HUES48 (cell line): Measurements from ENCODE around the gene MAP4K4.
A peak's percentile ranks its signal among the peaks of the same experiment; 100 is the strongest.

Experiments
- H3K27ac ChIP-seq: one replicate; pipeline ENCODE4 v1.7.0; 2013; ENCODE audit warnings: low read depth, low read length, inconsistent platforms
- H3K27me3 ChIP-seq: 2 replicates; pipeline ENCODE4 v1.6.1; 2013; ENCODE audit warnings: mild to moderate bottlenecking, low read length; ENCODE audit not compliant: control insufficient read depth, insufficient read depth
- H3K36me3 ChIP-seq: 2 replicates; pipeline ENCODE4 v1.6.1; 2013; ENCODE audit warnings: low read length; ENCODE audit not compliant: control insufficient read depth, insufficient read depth
- H3K4me1 ChIP-seq: 2 replicates; pipeline ENCODE4 v1.6.1; 2013; ENCODE audit warnings: mild to moderate bottlenecking, low read length; ENCODE audit not compliant: control insufficient read depth, insufficient read depth
- H3K4me3 ChIP-seq: 2 replicates; pipeline ENCODE4 v1.5.1; 2013; ENCODE audit warnings: mild to moderate bottlenecking, low read depth, low read length
- H3K9ac ChIP-seq: 2 replicates; pipeline ENCODE4 v1.6.1; 2013; ENCODE audit warnings: mild to moderate bottlenecking, low read depth, low read length, moderate library complexity
- H3K9me3 ChIP-seq: 2 replicates; pipeline ENCODE4 v1.6.1; 2013; ENCODE audit warnings: low read length; ENCODE audit not compliant: control insufficient read depth, insufficient read depth

Gene MAP4K4

DNA sequence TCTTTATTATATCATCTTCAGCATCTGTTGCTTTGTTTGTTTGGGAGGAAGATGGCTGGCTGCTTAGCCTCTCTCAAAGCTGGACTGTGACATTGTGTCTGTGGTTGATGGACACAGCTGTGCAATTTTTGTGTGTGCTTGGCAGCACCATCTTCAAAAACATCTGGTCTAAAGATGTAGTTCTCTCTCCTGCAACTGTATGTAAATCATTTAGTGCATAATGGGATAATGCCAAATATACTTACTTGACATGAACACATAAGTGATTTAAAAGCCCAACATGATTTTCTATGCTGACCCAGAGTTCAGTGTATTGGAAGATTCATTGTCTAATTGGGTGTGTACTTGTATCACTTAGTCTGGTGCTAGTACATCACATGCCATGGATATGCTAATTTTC, 112.2 kb downstream of the MAP4K4 start:
- no peaks in the 10 kb centered on the region for H3K9me3 ChIP-seq
- H3K4me1 ChIP-seq: peaks cover 54% of the 10 kb centered on the region
- no peak overlapping the region for H3K9ac ChIP-seq
- H3K4me3 ChIP-seq: no peak overlapping the region
- H3K36me3 ChIP-seq: no peaks in the 10 kb centered on the region
- no peaks in the 10 kb centered on the region for H3K27me3 ChIP-seq
- H3K27ac ChIP-seq: no peak overlapping the region

- H3K36me3 ChIP-seq: no peaks in the 10 kb centered on the region
- H3K27me3 ChIP-seq: no peaks in the 10 kb centered on the region
- no peak overlapping the region for H3K27ac ChIP-seq
- H3K4me3 ChIP-seq: no peak overlapping the region
- no peaks in the 10 kb centered on the region for H3K9me3 ChIP-seq
- peaks cover 53% of the 10 kb centered on the region for H3K4me1 ChIP-seq
- H3K9ac ChIP-seq: no peak overlapping the region
Measured at GRCh38 chr2:101811226-101812015, 113.9 kb downstream of the MAP4K4 start.

GRCh38 chr2:101812226-101812625, 114.7 kb downstream of the MAP4K4 start:
- Histone ChIP-seq H3K9ac (no peak overlapping the region), H3K27ac (no peak overlapping the region), H3K4me1 (peaks cover 53% of the 10 kb centered on the region), H3K27me3 (no peaks in the 10 kb centered on the region), H3K4me3 (no peak overlapping the region), H3K36me3 (no peaks in the 10 kb centered on the region), H3K9me3 (no peaks in the 10 kb centered on the region)

GRCh38 chr2:101814752-101815151, 117.2 kb downstream of the MAP4K4 start:
- H3K27me3 ChIP-seq: no peaks in the 10 kb centered on the region
- peaks cover 51% of the 10 kb centered on the region for H3K4me1 ChIP-seq
- H3K36me3 ChIP-seq: no peaks in the 10 kb centered on the region
- no peak overlapping the region for H3K9ac ChIP-seq
- H3K9me3 ChIP-seq: no peaks in the 10 kb centered on the region
- H3K4me3 ChIP-seq: no peak overlapping the region
- no peak overlapping the region for H3K27ac ChIP-seq

DNA sequence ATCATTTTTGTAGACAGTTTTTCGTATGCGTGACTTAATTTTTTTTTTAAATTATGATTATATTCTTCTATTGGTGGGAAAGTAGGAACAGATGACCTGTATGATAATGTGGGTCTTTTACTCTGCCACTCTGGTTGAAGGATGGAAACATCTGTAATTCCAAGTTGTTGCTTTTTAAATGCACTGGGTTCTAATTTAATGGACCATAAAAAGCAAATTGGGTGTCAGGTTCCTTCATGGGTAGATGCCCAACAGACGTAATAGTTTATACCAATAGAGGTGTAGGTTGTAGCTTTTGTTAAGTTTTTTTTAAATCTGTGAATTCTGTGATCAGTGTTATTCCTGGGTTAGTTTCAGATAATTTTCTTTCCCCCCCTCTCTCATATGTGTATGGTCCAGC, 117.6 kb downstream of the MAP4K4 start:
- no peaks in the 10 kb centered on the region for H3K27me3 ChIP-seq
- no peak overlapping the region for H3K9ac ChIP-seq
- H3K36me3 ChIP-seq: no peaks in the 10 kb centered on the region
- H3K9me3 ChIP-seq: no peaks in the 10 kb centered on the region
- H3K4me3 ChIP-seq: no peak overlapping the region
- no peak overlapping the region for H3K27ac ChIP-seq
- H3K4me1 ChIP-seq: peaks cover 49% of the 10 kb centered on the region

DNA sequence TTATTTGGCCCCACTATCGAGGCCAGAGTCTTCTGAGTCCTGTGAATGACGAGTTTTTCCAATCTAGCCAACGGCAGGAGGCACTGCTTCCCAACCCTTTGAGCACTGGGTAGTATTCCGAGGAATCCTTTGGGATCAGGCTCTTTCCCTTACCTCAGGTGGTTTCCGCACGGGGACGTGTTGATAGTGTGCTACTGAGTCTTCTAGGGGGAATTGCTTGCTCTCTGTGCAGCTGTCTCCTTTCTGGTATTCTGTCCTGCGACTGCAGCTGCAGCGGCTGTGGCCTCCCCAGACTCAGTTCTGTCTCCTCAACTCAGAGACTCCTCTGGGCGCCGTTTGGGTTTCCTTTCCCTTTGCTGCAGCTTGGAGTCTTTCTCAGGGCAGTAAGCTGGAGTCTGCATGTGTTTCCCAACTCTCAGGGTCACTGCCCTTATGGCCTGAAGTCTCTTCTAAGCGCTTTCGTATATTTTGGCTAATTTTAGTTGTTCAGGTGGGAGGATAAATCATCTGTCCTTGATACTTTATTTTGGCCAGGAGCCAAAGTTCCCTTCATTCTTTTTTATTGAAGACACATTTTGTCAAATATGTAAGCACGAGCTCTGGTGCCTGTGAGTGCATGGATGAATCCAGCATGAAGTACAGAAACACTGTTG, 118.4 kb downstream of the MAP4K4 start:
- Histone ChIP-seq H3K4me3 (no peak overlapping the region), H3K4me1 (peaks cover 49% of the 10 kb centered on the region), H3K9me3 (no peaks in the 10 kb centered on the region), H3K27me3 (no peaks in the 10 kb centered on the region), H3K9ac (no peak overlapping the region), H3K36me3 (no peaks in the 10 kb centered on the region), H3K27ac (peak overlapping the region; percentile 21)

- H3K27me3 ChIP-seq: no peaks in the 10 kb centered on the region
- peaks cover 45% of the 10 kb centered on the region for H3K4me1 ChIP-seq
- no peak overlapping the region for H3K4me3 ChIP-seq
- H3K9ac ChIP-seq: no peak overlapping the region
- H3K27ac ChIP-seq: no peak overlapping the region
- no peaks in the 10 kb centered on the region for H3K9me3 ChIP-seq
- no peaks in the 10 kb centered on the region for H3K36me3 ChIP-seq
Measured at GRCh38 chr2:101816598-101816997, 119.1 kb downstream of the MAP4K4 start.

DNA sequence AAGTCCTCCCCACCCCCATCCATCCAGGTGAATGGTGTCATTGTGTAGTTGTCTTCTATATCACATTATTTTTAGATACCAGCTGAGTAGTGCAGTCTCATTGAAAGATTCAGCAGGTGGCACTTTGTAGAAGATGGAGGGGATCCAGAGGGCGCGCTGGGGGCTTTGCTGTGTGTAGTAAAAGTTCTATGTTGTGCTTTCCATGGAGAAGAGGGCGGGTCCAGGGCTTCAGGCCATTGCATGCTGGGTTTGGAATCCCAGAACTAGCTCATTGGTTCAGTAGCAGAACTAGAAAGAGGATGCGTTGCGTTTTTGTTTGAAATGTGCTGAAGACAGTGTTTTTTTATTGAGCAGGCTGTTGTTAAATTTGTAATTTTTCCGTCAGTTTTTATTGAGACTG, 120.0 kb downstream of the MAP4K4 start:
- no peaks in the 10 kb centered on the region for H3K9me3 ChIP-seq
- no peak overlapping the region for H3K4me3 ChIP-seq
- H3K36me3 ChIP-seq: no peaks in the 10 kb centered on the region
- no peak overlapping the region for H3K27ac ChIP-seq
- H3K9ac ChIP-seq: no peak overlapping the region
- no peaks in the 10 kb centered on the region for H3K27me3 ChIP-seq
- H3K4me1 ChIP-seq: peaks cover 42% of the 10 kb centered on the region

DNA sequence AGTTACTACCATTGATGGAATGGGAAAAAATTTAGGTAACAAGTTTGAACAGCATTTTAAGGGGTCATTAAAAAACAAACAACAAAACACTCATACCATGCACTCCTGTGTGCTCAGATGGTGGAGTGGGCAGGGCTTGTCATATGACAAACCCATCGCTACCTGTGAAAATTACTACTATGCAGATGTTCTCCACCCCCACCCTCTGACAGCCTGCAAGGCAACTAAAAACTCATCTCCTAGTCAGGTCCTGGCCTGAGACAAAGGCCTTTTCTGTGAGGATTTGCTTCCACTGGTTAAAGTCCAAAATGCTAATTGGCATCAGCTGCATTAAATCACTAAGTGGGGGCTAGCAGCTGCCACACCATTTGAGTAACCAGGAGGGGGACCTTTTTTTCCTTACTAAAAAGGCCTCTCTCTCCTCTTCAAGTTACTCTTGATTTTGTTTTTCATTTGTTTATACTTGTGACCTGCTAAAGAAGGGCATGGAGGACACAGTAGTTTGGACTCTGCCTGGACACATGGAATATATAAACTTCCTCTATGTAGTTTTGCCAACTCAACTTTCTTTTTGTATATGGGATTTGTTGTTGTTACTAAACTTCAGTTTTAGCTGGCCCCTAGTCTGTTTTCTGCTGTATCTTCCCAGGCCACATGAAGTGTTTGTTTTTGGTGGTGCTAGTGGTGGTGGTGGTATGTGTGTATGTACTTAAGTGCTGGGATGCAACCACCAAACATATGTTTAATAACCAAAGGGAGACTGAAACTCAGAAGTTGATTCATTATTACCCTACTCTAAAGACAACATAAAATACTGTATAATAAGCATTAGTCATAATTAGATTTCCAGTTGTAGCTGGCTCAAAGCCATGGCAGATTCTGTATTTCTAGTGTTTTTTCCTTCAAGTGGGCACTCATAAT, 121.3 kb downstream of the MAP4K4 start:
- Histone ChIP-seq H3K9me3 (no peaks in the 10 kb centered on the region), H3K4me1 (peaks cover 54% of the 10 kb centered on the region), H3K4me3 (no peak overlapping the region), H3K27ac (peak overlapping the region; percentile 66), H3K36me3 (no peaks in the 10 kb centered on the region), H3K27me3 (no peaks in the 10 kb centered on the region), H3K9ac (no peak overlapping the region)

GRCh38 chr2:101820519-101820918, 123.0 kb downstream of the MAP4K4 start:
- no peak overlapping the region for H3K9ac ChIP-seq
- H3K27me3 ChIP-seq: no peaks in the 10 kb centered on the region
- no peak overlapping the region for H3K4me3 ChIP-seq
- no peak overlapping the region for H3K27ac ChIP-seq
- H3K4me1 ChIP-seq: peaks cover 44% of the 10 kb centered on the region
- no peaks in the 10 kb centered on the region for H3K9me3 ChIP-seq
- H3K36me3 ChIP-seq: peaks cover 10% of the 10 kb centered on the region
